Superior temporal gyrus (tissue), 1 donor: ENCODE results near the gene CARS1.
"Not testable (repeated sequence)": the region's sequence is repeated elsewhere in the genome, so short reads cannot be mapped to it uniquely, and the experiment has no call there.

ENCODE experiments used
- DNase-seq: peaks from one replicate; pipeline ENCODE4 v3.0.0-alpha.2; 2016; ENCODE audit errors: extremely low spot score

Gene CARS1

GRCh38 chr11:3063432-3063831, 6.2 kb upstream of the CARS1 start:
- DNase-seq: not testable (repeated sequence)

- no peak for DNase-seq
Measured at GRCh38 chr11:3060436-3061025, 3.3 kb upstream of the CARS1 start.

- no peak for DNase-seq
Measured at GRCh38 chr11:3058753-3059664, 1.8 kb upstream of the CARS1 start.

- no peak for DNase-seq
Measured at GRCh38 chr11:3056296-3057068, 741 bp downstream of the CARS1 start.

GRCh38 chr11:3055891-3056290, 1.3 kb downstream of the CARS1 start:
- DNase-seq: no peak

DNA sequence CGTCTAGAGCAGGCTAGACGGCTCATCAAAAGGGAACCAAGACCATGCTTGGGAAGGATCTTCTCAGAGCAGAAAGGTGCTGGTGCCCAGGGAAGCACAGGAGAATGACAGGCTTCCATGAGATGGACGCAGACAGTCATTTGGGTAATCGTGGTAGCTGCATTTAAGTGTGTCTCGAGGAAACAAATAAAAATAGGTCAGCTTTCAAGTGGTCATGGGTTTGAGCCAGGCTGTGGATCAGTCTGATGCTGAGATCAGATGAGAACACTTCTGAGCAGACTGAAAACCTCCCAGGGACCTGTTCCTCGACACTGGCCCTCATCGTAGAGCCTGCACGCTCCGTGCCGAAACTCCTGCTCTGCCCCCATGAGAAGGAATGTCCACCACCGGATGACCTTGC, 4.7 kb downstream of the CARS1 start:
- no peak for DNase-seq

DNA sequence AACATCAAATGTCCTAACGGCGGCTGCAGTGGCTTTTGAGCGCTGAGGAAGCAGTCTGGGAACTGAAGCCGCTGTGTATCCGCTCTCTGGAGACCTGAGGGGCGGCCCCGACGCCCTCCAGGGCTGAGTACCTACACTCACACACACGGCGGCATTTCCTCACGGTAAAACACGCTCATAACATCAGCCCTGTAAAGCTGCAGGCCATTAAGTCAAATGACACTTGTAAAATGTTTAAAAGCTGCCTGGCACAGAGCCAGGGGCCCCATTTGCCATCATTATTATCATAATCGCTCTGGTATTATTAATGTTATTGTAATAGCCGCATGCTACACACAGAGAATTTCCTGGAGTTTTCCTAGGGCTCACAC, 5.1 kb downstream of the CARS1 start:
- DNase-seq: no peak

DNA sequence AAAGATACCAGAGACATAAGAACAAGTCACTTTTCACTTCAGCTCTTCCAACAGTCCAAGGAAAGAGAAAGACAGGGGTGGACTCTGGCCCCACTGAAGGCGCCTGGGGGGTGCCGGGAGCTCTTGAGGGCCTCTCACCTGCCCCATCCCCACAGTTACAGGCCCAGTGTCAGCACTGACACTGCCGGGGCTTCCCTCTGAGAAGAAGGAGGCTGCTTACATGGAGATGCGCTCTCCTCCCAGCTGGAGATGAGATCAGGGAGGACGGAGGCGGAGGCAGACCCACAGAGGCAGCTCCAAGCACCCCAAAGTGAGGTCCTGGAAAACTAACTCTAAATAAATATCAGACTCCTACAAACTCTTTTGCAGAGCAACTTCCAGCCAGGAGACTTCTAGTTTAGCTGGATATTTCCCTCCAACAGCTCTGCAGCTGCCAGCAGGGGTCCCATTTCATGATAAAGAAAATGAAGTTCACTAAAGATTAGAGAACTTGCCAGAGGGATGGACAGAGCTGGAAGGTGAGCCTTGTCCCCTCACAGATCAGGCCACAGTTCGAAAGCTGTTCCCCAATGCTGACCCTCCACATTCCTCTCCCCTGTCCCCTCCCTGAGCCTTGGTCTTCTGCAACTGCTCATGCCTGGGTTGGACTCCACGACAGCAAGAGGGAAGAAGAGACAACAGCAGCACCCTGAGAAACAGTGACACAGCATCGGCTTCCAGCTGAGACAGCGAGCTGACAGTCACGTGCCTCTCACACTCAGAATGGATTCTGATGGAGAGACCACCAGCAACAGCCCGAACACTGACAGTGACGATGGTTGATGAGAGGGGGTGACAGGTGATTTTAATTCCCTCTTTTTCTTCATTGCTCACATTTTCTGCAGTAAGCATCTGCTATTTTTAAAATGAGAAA, 5.8 kb downstream of the CARS1 start:
- peak; percentile 66 for DNase-seq

GRCh38 chr11:3050386-3051195, 6.6 kb downstream of the CARS1 start:
- no peak for DNase-seq

GRCh38 chr11:3049430-3050243, 7.6 kb downstream of the CARS1 start:
- peak; percentile 95 for DNase-seq

DNA sequence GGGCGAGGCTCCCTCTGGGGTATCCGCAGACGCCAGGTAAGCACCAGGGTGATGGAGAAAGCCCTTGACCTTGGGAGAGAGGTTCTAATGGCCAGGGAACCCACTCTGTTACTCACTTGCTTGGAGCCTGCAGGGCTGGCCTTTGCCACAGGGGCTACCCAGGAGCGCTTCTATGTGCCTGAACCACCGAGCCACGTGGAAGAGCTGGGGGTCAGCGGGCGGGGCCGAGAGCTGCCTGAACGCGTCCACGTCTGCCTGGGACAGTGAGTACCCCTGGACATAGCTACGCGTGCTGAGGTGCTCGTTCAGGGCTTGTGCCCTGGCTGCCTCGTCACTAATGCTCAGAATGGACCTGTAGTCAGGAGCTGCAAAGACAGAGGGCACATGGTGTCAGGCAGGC, 9.6 kb downstream of the CARS1 start:
- no peak for DNase-seq

DNA sequence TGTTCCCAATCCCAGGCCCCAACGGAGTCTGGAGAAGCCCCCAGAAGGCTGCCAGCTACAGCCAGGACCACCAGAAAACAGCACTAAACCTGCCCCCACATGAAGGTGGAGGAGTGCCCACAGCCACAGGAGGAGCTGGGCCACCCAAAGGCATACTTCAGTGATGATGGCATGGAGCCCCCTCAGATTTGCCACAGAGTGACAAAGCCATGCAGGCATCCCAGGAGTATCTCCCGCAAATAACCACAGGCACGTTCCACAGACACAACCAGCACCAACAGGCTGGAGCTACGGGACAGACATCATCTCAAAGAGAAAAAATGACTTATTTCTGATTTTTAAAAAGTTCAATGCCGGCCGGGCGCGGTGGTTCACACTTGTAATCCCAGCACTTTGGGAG, 10.6 kb downstream of the CARS1 start:
- DNase-seq: no peak

- DNase-seq: no peak
Measured at GRCh38 chr11:3046190-3046589, 11.0 kb downstream of the CARS1 start.

DNA sequence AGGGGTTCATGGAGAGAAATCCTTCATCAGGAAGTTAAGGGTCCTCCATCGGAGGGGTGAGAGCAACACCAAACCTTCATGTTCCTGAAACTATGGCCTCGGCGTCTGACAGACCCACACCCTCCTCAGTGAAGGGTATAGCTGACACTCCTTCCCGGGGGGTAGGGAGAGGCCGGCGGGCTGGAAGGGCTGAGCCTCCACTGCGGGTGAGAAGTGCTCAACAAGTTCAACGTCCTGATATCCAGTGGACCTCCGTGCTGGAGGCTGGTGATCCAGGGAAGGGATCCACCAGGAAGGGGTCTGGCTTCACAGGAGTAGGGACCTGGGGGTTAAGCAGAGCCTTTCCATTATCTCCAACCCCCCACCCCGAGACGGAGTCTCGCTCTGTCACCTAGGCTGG, 12.3 kb downstream of the CARS1 start:
- no peak for DNase-seq

DNA sequence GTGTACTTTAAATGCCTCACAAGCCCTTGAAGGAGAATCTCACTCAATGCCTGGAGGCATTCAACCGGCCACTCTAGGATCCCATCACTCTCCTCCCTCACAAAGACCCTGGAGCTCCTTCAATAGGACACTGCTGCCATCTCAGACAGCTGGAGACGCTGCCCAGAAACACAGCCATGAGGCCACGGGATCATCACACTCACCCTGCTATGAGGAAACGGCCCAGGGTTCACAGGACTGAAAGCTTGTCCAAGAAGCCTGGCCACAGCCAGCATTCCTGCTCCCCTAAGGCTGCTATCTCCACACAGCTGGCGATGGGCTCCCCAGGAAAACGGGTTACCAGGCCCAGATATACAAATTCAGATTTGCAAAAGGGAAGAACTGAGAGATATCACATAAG, 13.2 kb downstream of the CARS1 start:
- DNase-seq: no peak

GRCh38 chr11:3043315-3043871, 13.8 kb downstream of the CARS1 start:
- no peak for DNase-seq

GRCh38 chr11:3042496-3043314, 14.5 kb downstream of the CARS1 start:
- DNase-seq: no peak

DNA sequence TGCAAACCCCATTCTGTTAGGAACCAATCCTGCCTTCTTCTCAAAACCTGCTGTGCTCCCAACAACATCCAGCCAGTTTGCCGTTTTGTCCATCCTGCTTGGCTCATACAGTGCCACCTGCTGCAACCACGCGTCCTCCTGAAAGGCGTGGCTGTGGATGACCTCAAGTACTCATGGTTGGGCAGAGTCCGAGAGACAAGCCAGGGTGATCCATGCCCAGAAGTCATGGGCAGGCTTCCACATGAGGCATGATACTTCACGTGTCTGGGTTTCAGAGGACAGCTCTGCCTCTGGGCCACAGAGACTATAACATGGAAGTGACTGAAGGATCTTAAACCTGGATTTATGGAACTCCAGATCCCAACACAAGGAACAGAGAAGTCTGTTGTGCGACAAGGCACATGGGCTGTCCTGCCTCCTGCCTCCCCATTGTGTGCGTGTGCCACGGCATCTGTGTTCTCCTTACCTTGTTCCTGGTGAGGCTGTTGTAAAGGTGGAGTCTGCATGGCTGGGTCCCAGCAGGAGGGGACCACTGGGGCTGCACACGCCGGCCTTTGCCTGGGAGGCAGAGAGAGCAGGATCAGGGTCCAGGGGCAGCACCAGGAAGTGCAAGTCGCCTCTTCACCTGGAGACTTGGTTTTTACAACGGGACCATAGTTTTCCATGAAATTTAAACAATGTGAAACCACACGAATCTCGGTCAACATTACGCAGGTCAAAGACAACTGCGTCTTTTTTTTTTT, 15.4 kb downstream of the CARS1 start:
- DNase-seq: no peak
